HFF-Myc (cell line): ENCODE results near the gene TIGD3.

Experiments
- DNase-seq: peaks from one replicate; pipeline ENCODE4 v3.0.0-alpha.2; 2011; ENCODE audit warnings: low read depth; ENCODE audit errors: extremely low read depth
- H3K4me3 ChIP-seq: replicated peaks from 2 replicates; pipeline ENCODE4 v1.5.1; 2011; ENCODE audit warnings: low read depth, mild to moderate bottlenecking, control low read depth, low read length
- CTCF ChIP-seq: IDR thresholded peaks from 2 replicates; pipeline ENCODE4 v1.5.1; 2012; ENCODE audit warnings: mild to moderate bottlenecking, low read depth, low read length, control low read depth; ENCODE audit errors: missing control alignments

Gene TIGD3

GRCh38 chr11:65316227-65317024, 38.1 kb upstream of the TIGD3 start:
- H3K4me3 ChIP-seq: peak overlapping the region; percentile 92
- peak; percentile 95 for DNase-seq
- TF ChIP-seq CTCF: no peak

GRCh38 chr11:65317025-65317786, 37.3 kb upstream of the TIGD3 start:
- H3K4me3 ChIP-seq: peak overlapping the region; percentile 92
- DNase-seq: peak; percentile 91
- no peak for TF ChIP-seq CTCF

DNA sequence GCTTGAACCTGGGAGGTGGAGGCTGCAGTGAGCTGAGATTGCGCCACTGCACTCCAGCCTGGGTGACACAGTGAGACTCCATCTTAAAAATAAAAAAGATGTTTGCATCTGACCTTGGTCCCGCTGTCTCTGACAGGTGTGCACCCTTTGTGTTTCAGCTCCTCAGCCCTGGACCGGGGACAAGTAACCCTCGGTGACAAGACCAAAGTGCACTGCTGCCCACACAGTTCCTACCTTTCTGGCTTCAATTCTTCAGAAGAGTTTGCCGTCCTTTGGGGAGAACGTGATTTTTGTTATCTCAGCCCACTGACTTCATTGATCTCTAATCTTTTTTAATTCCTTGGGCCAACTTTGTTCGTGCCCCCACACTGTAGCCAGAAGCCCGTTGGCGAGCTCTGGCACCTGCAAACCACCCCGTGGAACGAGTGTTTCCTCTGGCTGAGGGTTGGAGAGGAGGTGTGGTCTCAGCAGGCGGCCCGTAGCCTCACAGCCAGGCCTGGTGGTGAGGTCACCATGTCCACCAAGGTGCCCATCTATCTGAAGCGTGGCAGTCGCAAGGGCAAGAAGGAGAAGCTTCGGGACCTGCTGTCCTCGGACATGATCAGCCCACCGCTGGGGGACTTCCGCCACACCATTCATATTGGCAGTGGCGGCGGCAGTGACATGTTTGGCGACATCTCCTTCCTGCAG, 34.0 kb upstream of the TIGD3 start:
- H3K4me3 ChIP-seq: no peak overlapping the region
- TF ChIP-seq CTCF: no peak
- no peak for DNase-seq

- no peak for DNase-seq
- no peak for TF ChIP-seq CTCF
- H3K4me3 ChIP-seq: no peak overlapping the region
These were observed 33.5 kb upstream of the TIGD3 start for GRCh38 chr11:65321076-65321475.

- no peak for DNase-seq
- no peak for TF ChIP-seq CTCF
- H3K4me3 ChIP-seq: no peak overlapping the region
These were observed 32.6 kb upstream of the TIGD3 start for GRCh38 chr11:65321828-65322485.

DNA sequence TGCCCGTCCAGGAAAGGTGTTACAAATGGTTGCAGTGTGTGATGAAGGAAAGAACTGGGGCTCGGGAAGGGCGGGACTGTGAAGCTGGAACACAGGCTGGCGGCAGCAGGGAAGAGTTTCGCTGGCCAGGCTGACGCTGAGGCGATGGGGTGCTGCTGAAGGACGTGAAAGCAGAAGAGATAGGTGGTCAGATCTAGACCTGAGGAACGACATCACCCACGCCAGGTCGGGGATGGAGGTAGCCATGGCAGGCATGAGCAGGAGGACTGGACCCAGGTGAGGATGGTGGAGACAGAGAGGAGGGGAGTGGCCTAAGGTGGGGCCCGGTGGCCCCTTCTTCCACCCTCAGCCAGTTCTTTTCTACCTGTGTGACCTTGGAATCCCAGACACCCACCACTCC, 30.7 kb upstream of the TIGD3 start:
- no peak overlapping the region for H3K4me3 ChIP-seq
- no peak for DNase-seq
- no peak for TF ChIP-seq CTCF
